Vagina (tissue), 2 donors: ENCODE data around the gene ANTXR1.

Experiments used
- CTCF ChIP-seq, 3 experiments: fragments of 450-650 bp in 2 of 3; fragments of 200-600 bp in 1 of 3; sonication (generic) in 1 of 3; IDR thresholded peaks; one replicate each; pipeline ENCODE4 v1.5.1; 2017 to 2019; ENCODE audit warnings: antibody characterized with exemption in 3 of 3, mild to moderate bottlenecking in 2 of 3, moderate library complexity in 2 of 3
- POLR2A ChIP-seq, 2 donors: fragments of 450-650 bp; IDR thresholded peaks; one replicate each; pipeline ENCODE4 v1.6.1; 2017; ENCODE audit warnings: antibody characterized with exemption in 2 of 2, mild to moderate bottlenecking in 2 of 2, moderate library complexity in 2 of 2

- no peak for TF ChIP-seq CTCF (IDR thresholded peaks at IDR 0.05)
- TF ChIP-seq POLR2A (IDR thresholded peaks at IDR 0.05) = no peak
Observed at GRCh38 chr2:68992933-68993332, 20.0 kb upstream of the ANTXR1 start.
